WERI-Rb-1 (cell line): ENCODE data around the gene FUT7.

Experiments used
- DNase-seq: peaks from one replicate; pipeline ENCODE4 v3.0.0-alpha.2; 2020
- H3K27ac ChIP-seq: fragments of 250-450 bp; sonication (Bioruptor Pico); 2 replicates; pipeline ENCODE4 v1.5.1; 2020; ENCODE audit warnings: mild to moderate bottlenecking, moderate library complexity
- H3K27me3 ChIP-seq: fragments of 250-450 bp; sonication (Bioruptor Pico); 2 replicates; pipeline ENCODE4 v1.5.1; 2021; ENCODE audit warnings: mild to moderate bottlenecking, low read depth, moderate library complexity; ENCODE audit not compliant: insufficient read depth, severe bottlenecking
- H3K36me3 ChIP-seq: fragments of 250-450 bp; sonication (Bioruptor Pico); 2 replicates; pipeline ENCODE4 v1.5.1; 2020; ENCODE audit warnings: mild to moderate bottlenecking, moderate library complexity
- H3K4me3 ChIP-seq: 2 replicates; pipeline ENCODE4 v1.5.1; 2011; ENCODE audit warnings: low read depth, mild to moderate bottlenecking, control low read depth, low read length
- H3K9me3 ChIP-seq: fragments of 250-450 bp; sonication (Bioruptor Pico); 2 replicates; pipeline ENCODE4 v1.5.1; 2021; ENCODE audit warnings: mild to moderate bottlenecking, moderate library complexity; ENCODE audit not compliant: severe bottlenecking
- TF ChIP-seq, protein P1 (sequence below): IDR thresholded peaks from 2 replicates; pipeline ENCODE4 v1.5.1; 2011; ENCODE audit warnings: low read depth, mild to moderate bottlenecking, control low read depth, inconsistent platforms, low read length

FUT7 gene

DNA sequence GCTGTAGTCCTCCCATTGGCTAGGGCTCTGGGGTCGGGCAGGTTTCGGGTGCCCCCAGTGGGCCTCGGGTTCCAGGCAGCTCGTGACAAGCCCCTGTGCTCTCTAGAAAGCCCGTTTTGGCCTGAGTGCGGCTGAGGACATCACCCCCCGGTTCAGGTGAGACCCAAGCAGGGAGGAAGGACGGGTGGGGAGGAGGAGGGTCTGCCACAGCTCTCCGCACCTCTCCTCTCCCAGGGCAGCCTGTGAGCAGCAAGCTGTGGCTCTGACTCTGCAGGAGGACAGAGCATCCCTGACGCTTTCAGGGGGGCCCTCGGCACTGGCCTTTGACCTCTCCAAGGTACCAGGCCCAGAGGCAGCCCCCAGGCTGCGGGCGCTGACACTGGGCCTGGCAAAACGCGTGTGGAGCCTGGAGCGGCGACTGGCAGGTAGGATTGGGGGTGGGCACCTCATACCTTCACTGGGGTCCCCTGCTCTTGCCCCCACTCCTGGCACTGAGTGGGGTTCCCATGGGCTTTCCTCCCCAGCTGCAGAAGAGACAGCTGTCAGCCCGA is 39.0 kb downstream of the FUT7 start:
- peak overlapping the region; percentile 90 for H3K27ac ChIP-seq
- no peak for DNase-seq
- no peaks in the 10 kb centered on the region for H3K27me3 ChIP-seq
- H3K4me3 ChIP-seq, result peak overlapping the region; percentile 67
- TF ChIP-seq, protein P1, sequence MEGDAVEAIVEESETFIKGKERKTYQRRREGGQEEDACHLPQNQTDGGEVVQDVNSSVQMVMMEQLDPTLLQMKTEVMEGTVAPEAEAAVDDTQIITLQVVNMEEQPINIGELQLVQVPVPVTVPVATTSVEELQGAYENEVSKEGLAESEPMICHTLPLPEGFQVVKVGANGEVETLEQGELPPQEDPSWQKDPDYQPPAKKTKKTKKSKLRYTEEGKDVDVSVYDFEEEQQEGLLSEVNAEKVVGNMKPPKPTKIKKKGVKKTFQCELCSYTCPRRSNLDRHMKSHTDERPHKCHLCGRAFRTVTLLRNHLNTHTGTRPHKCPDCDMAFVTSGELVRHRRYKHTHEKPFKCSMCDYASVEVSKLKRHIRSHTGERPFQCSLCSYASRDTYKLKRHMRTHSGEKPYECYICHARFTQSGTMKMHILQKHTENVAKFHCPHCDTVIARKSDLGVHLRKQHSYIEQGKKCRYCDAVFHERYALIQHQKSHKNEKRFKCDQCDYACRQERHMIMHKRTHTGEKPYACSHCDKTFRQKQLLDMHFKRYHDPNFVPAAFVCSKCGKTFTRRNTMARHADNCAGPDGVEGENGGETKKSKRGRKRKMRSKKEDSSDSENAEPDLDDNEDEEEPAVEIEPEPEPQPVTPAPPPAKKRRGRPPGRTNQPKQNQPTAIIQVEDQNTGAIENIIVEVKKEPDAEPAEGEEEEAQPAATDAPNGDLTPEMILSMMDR, result no peak
- H3K9me3 ChIP-seq, result peaks cover 4% of the 10 kb centered on the region
- peaks cover 20% of the 10 kb centered on the region for H3K36me3 ChIP-seq

DNA sequence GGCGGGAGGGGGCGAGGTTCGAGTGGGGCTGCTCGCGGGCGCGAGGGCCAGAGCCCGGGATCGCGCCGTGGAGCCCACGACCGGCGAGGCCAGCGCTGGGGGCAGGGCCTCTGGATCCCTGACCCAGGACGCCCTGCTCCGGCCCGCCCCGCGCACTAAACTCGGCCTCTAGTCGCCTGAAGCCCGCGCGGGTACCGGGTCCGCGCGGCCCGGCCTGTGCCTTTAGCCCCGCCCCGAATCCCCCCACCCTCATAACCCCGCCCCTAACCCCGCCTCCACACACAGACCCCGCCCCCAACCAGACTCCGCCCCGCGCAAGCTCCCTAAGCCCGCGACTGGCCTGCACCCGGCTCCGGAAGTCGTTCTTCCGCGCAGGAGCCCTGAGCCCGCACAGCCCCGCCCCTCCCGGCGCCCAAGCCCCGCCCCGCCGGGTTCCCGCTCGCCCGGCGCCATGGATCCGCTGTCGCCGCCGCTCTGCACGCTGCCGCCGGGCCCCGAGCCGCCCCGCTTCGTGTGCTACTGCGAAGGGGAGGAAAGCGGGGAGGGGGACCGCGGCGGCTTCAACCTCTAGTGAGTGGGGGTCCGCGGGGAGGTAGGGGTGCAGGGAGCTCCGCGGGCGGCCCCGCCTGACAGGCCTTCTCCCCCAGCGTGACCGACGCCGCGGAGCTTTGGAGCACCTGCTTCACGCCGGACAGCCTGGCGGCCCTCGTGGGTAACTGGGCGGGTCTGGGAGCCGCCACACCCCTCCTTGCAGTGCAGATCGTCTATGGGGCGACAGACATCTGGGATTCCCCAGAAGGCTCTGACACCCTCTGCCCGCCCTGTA is 39.7 kb downstream of the FUT7 start, which contains the start of gene PAXX:
Gene PAXX (plus strand): TSS at position 430 of the 826 bp plus-strand sequence. CDS start 22 bp downstream, at position 452.
- peak; percentile 91 for DNase-seq
- H3K27ac ChIP-seq, result peak within 1 kb of the TSS; percentile 90
- peaks cover 4% of the 10 kb centered on the region for H3K9me3 ChIP-seq
- TF ChIP-seq, protein P1, result no peak
- peak within 1 kb of the TSS; percentile 67 for H3K4me3 ChIP-seq
- H3K36me3 ChIP-seq, result peaks cover 20% of the 10 kb centered on the region
- no peaks in the 10 kb centered on the region for H3K27me3 ChIP-seq

DNA sequence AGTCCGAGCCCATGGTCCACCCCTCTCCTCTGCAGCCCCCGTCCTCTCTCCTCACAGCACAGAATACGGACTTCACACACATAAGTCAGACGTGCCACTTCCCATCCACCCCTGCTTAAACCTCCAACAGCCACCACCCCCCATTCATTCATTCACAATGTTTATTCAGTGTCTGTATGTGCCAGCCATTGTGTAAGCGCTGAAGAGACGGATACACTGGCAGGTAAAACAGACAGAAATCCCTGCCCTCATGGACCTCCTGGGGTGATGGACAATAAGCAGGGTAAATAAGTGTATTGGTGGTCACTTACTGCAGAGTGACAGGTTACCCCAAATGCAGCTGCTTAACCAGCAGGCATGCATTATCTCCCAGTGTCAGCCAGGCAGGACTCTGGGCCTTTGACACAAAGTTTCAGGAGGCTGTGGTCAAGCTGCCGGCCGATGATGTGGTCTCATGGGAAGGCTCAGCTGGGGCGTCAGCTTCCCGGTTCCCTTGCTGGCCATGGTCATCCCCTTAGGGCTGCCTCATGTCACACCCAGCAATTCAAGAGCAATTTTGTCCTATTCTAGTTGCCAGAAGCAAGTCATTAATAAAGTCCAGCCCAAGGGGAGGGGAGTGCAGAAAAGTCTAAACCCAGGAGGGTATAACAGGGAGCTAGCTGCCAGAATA is 41.5 kb downstream of the FUT7 start:
- no peaks in the 10 kb centered on the region for H3K27me3 ChIP-seq
- no peak overlapping the region for H3K27ac ChIP-seq
- H3K9me3 ChIP-seq, result peaks cover 4% of the 10 kb centered on the region
- no peak for DNase-seq
- H3K4me3 ChIP-seq, result no peak overlapping the region
- TF ChIP-seq, protein P1, result no peak
- peaks cover 20% of the 10 kb centered on the region for H3K36me3 ChIP-seq

DNA sequence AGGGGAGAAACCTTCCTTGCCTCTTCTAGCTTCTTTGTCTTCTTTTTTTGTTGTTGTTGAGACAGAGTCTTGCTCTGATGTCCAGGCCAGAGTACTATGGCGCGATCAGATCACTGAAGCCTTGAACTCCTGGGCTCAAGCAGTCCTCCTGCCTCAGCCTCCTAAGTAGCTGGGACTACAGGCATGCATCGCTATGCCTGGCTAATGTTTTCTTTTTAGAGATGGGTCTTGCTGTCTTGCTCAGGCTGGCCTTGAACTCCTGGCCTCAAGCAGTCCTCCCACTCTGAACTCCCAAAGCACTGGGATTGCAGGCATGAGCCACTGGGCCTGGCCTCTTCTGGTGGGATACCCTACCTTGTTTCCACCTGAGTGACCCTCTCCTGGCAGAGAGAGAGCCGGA is 43.0 kb downstream of the FUT7 start:
- peaks cover 4% of the 10 kb centered on the region for H3K9me3 ChIP-seq
- H3K4me3 ChIP-seq, result no peak overlapping the region
- DNase-seq, result no peak
- H3K36me3 ChIP-seq, result peaks cover 8% of the 10 kb centered on the region
- H3K27me3 ChIP-seq, result no peaks in the 10 kb centered on the region
- H3K27ac ChIP-seq, result no peak overlapping the region
- TF ChIP-seq, protein P1, result no peak

DNA sequence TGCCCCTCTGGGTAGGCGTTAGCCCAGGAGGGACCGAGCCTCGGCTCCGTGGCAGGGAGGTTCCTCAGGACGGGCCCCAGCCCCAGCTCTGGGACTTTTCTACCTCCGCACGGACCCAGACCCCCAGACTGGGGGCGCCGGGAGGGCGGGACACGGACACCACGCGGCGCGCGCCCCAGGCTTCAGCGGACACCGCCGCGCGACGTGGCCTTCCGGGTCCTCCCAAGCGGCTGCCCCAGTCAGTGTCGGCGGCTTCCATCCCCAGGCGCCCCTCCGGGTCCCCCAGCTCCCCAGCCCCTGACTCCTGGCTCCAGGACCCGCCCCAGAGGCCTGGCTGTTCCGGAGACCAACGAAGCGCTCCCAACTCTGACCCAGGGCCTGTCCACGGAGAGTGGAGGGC is 46.0 kb downstream of the FUT7 start:
- H3K9me3 ChIP-seq, result peaks cover 4% of the 10 kb centered on the region
- H3K36me3 ChIP-seq, result no peaks in the 10 kb centered on the region
- TF ChIP-seq, protein P1, result no peak
- no peak overlapping the region for H3K4me3 ChIP-seq
- DNase-seq, result no peak
- no peaks in the 10 kb centered on the region for H3K27me3 ChIP-seq
- no peak overlapping the region for H3K27ac ChIP-seq
